SJSA1 (cell line): ENCODE data around the gene ZNF488. TPM values are rescaled to one million over a fixed set of nuclear protein-coding genes. Genes with fewer than 3 reads are reported as not detected.

Experiments
- DNase-seq, 2 experiments: peaks; one replicate each; pipeline ENCODE4 v3.0.0-alpha.2; 2015 to 2020; ENCODE audit warnings: low spot score in 2 of 2, low read depth in 1 of 2
- H3K27ac ChIP-seq: fragments of 250-450 bp; sonication (Bioruptor Pico); 2 replicates; pipeline ENCODE4 v1.5.1; 2020; ENCODE audit warnings: mild to moderate bottlenecking, moderate library complexity
- H3K27me3 ChIP-seq: fragments of 250-450 bp; sonication (Bioruptor Pico); replicated peaks from 2 replicates; pipeline ENCODE4 v1.5.1; 2020; ENCODE audit warnings: mild to moderate bottlenecking, moderate library complexity
- H3K36me3 ChIP-seq: fragments of 250-450 bp; sonication (Bioruptor Pico); 2 replicates; pipeline ENCODE4 v1.5.1; 2020; ENCODE audit warnings: mild to moderate bottlenecking
- H3K4me1 ChIP-seq: fragments of 250-450 bp; sonication (Bioruptor Pico); replicated peaks from 2 replicates; pipeline ENCODE4 v1.6.1; 2021; ENCODE audit warnings: mild to moderate bottlenecking
- H3K4me3 ChIP-seq: fragments of 250-450 bp; sonication (Bioruptor Pico); 2 replicates; pipeline ENCODE4 v1.5.1; 2020; ENCODE audit warnings: mild to moderate bottlenecking
- H3K9me3 ChIP-seq: fragments of 250-450 bp; sonication (Bioruptor Pico); replicated peaks from 2 replicates; pipeline ENCODE4 v1.5.1; 2020; ENCODE audit warnings: mild to moderate bottlenecking
- total RNA-seq: library from RNA; depleted of rRNA; stranded (reverse); fragments of >200 nt; shearing (Covaris generic); gene quantifications from 2 replicates; pipeline ENCODE4 v1.2.3, GENCODE V29; 2014

Gene ZNF488
- total RNA-seq, 1 experiment from 2014 or later, result 1.2 TPM

- H3K4me3 ChIP-seq, result no peak overlapping the region
Observed at GRCh38 chr10:47362199-47362598, 21.9 kb downstream of the ZNF488 start.

GRCh38 chr10:47361293-47361692 is 22.8 kb downstream of the ZNF488 start:
- H3K36me3 ChIP-seq, result no peaks in the 10 kb centered on the region
- H3K27ac ChIP-seq, result no peak overlapping the region
- H3K4me3 ChIP-seq, result no peak overlapping the region
- DNase-seq, result peak; percentile 46 to 64
- H3K9me3 ChIP-seq, result no peaks in the 10 kb centered on the region
- H3K4me1 ChIP-seq, result no peaks in the 10 kb centered on the region
- no peaks in the 10 kb centered on the region for H3K27me3 ChIP-seq

More at GRCh38 chr10:47362199-47362598, 21.9 kb downstream of the ZNF488 start:
- Histone ChIP-seq H3K27ac (no peak overlapping the region), H3K36me3 (no peaks in the 10 kb centered on the region), H3K4me1 (no peaks in the 10 kb centered on the region), H3K9me3 (no peaks in the 10 kb centered on the region), H3K27me3 (no peaks in the 10 kb centered on the region)
- DNase-seq, result no peak

GRCh38 chr10:47360419-47361040 is 23.6 kb downstream of the ZNF488 start:
- no peaks in the 10 kb centered on the region for H3K4me1 ChIP-seq
- H3K27me3 ChIP-seq, result no peaks in the 10 kb centered on the region
- no peaks in the 10 kb centered on the region for H3K36me3 ChIP-seq
- H3K27ac ChIP-seq, result no peak overlapping the region
- H3K4me3 ChIP-seq, result no peak overlapping the region
- DNase-seq, result no peak
- H3K9me3 ChIP-seq, result no peaks in the 10 kb centered on the region

- H3K4me1 ChIP-seq, result no peaks in the 10 kb centered on the region
- no peak overlapping the region for H3K27ac ChIP-seq
- H3K27me3 ChIP-seq, result no peaks in the 10 kb centered on the region
- H3K4me3 ChIP-seq, result no peak overlapping the region
- no peaks in the 10 kb centered on the region for H3K9me3 ChIP-seq
- H3K36me3 ChIP-seq, result no peaks in the 10 kb centered on the region
- DNase-seq, result no peak
Observed at GRCh38 chr10:47359626-47360418, 24.3 kb downstream of the ZNF488 start.

- Histone ChIP-seq H3K9me3 (no peaks in the 10 kb centered on the region), H3K4me1 (no peaks in the 10 kb centered on the region), H3K27ac (no peak overlapping the region), H3K4me3 (no peak overlapping the region), H3K36me3 (no peaks in the 10 kb centered on the region), H3K27me3 (no peaks in the 10 kb centered on the region)
- DNase-seq, result no peak
Observed at GRCh38 chr10:47359101-47359500, 25.0 kb downstream of the ZNF488 start.

- Histone ChIP-seq H3K9me3 (no peaks in the 10 kb centered on the region), H3K36me3 (no peaks in the 10 kb centered on the region), H3K27me3 (no peaks in the 10 kb centered on the region), H3K4me1 (no peaks in the 10 kb centered on the region), H3K27ac (no peak overlapping the region), H3K4me3 (no peak overlapping the region)
- DNase-seq, result no peak
Observed at GRCh38 chr10:47358457-47358856, 25.6 kb downstream of the ZNF488 start.

GRCh38 chr10:47357911-47358310 is 26.2 kb downstream of the ZNF488 start:
- DNase-seq, result no peak
- Histone ChIP-seq H3K4me1 (no peaks in the 10 kb centered on the region), H3K36me3 (no peaks in the 10 kb centered on the region), H3K27ac (no peak overlapping the region), H3K9me3 (no peaks in the 10 kb centered on the region), H3K27me3 (no peaks in the 10 kb centered on the region), H3K4me3 (no peak overlapping the region)

- no peaks in the 10 kb centered on the region for H3K27me3 ChIP-seq
- no peaks in the 10 kb centered on the region for H3K36me3 ChIP-seq
- DNase-seq, result no peak
- no peaks in the 10 kb centered on the region for H3K9me3 ChIP-seq
- no peaks in the 10 kb centered on the region for H3K4me1 ChIP-seq
- no peak overlapping the region for H3K27ac ChIP-seq
- H3K4me3 ChIP-seq, result no peak overlapping the region
Observed at GRCh38 chr10:47357131-47357582, 26.9 kb downstream of the ZNF488 start.

GRCh38 chr10:47356708-47357107 is 27.4 kb downstream of the ZNF488 start:
- H3K36me3 ChIP-seq, result no peaks in the 10 kb centered on the region
- H3K27me3 ChIP-seq, result no peaks in the 10 kb centered on the region
- no peak overlapping the region for H3K4me3 ChIP-seq
- no peak overlapping the region for H3K27ac ChIP-seq
- H3K9me3 ChIP-seq, result no peaks in the 10 kb centered on the region
- no peak for DNase-seq
- H3K4me1 ChIP-seq, result no peaks in the 10 kb centered on the region

- Histone ChIP-seq H3K9me3 (no peaks in the 10 kb centered on the region), H3K27me3 (no peaks in the 10 kb centered on the region), H3K27ac (no peak overlapping the region), H3K36me3 (no peaks in the 10 kb centered on the region), H3K4me1 (no peaks in the 10 kb centered on the region), H3K4me3 (no peak overlapping the region)
- DNase-seq, result no peak
Observed at GRCh38 chr10:47354900-47355299, 29.2 kb downstream of the ZNF488 start.

- DNase-seq, result no peak
- Histone ChIP-seq H3K4me1 (no peaks in the 10 kb centered on the region), H3K36me3 (no peaks in the 10 kb centered on the region), H3K27me3 (no peaks in the 10 kb centered on the region), H3K27ac (no peak overlapping the region), H3K4me3 (no peak overlapping the region), H3K9me3 (no peaks in the 10 kb centered on the region)
Observed at GRCh38 chr10:47354165-47354564, 29.9 kb downstream of the ZNF488 start.

GRCh38 chr10:47353351-47353750 is 30.7 kb downstream of the ZNF488 start:
- Histone ChIP-seq H3K27me3 (no peaks in the 10 kb centered on the region), H3K36me3 (no peaks in the 10 kb centered on the region), H3K4me3 (no peak overlapping the region), H3K27ac (no peak overlapping the region), H3K4me1 (no peaks in the 10 kb centered on the region), H3K9me3 (no peaks in the 10 kb centered on the region)
- DNase-seq, result no peak

GRCh38 chr10:47351899-47352815 is 31.9 kb downstream of the ZNF488 start:
- no peaks in the 10 kb centered on the region for H3K36me3 ChIP-seq
- no peaks in the 10 kb centered on the region for H3K4me1 ChIP-seq
- H3K4me3 ChIP-seq, result no peak overlapping the region
- H3K27ac ChIP-seq, result no peak overlapping the region
- DNase-seq, result no peak
- H3K9me3 ChIP-seq, result no peaks in the 10 kb centered on the region
- H3K27me3 ChIP-seq, result no peaks in the 10 kb centered on the region
